CD14-positive monocyte (primary cell): ENCODE data around the gene EGF. TPM values are rescaled to one million over a fixed set of nuclear protein-coding genes. Genes with fewer than 3 reads are reported as not detected.

Source experiments
- DNase-seq, 3 donors: peaks; one replicate each; pipeline ENCODE4 v3.0.0-alpha.2; 2011 to 2022
- H2AFZ ChIP-seq: 2 replicates; pipeline ENCODE4 v1.6.0; 2012; ENCODE audit warnings: mild to moderate bottlenecking, low read depth, low read length, inconsistent platforms; ENCODE audit not compliant: insufficient read depth, poor library complexity, severe bottlenecking
- H3K27ac ChIP-seq, 2 donors: 1 replicate in 1 of 2; 2 replicates in 1 of 2; pipeline ENCODE4 v1.5.1; 2012 to 2013; ENCODE audit warnings: low read length in 2 of 2, control low read depth in 1 of 2, inconsistent platforms in 1 of 2, low read depth in 1 of 2, mild to moderate bottlenecking in 1 of 2
- H3K27me3 ChIP-seq, 2 donors: one replicate each; pipeline versions ENCODE4 v1.6.0 to v1.6.1; 2011 to 2013; ENCODE audit warnings: low read length in 2 of 2; ENCODE audit not compliant: control insufficient read depth in 2 of 2, insufficient read depth in 2 of 2
- H3K36me3 ChIP-seq, 2 donors: replicated peaks in 1 of 2; 1 replicate in 1 of 2; 2 replicates in 1 of 2; pipeline versions ENCODE4 v1.5.1 to v1.6.1; 2012 to 2013; ENCODE audit warnings: low read length in 2 of 2, control low read depth in 1 of 2, inconsistent platforms in 1 of 2, mild to moderate bottlenecking in 1 of 2; ENCODE audit not compliant: insufficient read depth in 2 of 2, control insufficient read depth in 1 of 2
- H3K4me1 ChIP-seq, 2 donors: 1 replicate in 1 of 2; 2 replicates in 1 of 2; pipeline versions ENCODE4 v1.5.1 to v1.6.1; 2012 to 2013; ENCODE audit warnings: low read length in 2 of 2, control low read depth in 1 of 2, inconsistent platforms in 1 of 2, mild to moderate bottlenecking in 1 of 2, moderate library complexity in 1 of 2; ENCODE audit not compliant: insufficient read depth in 2 of 2, control insufficient read depth in 1 of 2
- H3K4me2 ChIP-seq: replicated peaks from 2 replicates; pipeline ENCODE3; 2012; ENCODE audit warnings: low read length, moderate library complexity, mild to moderate bottlenecking; ENCODE audit not compliant: poor library complexity, severe bottlenecking; ENCODE audit errors: extremely low read depth
- H3K4me3 ChIP-seq, 3 experiments: fragments of 200-600 bp in 1 of 3; sonication (generic) in 1 of 3; replicated peaks in 1 of 3; 1 replicate in 2 of 3; 2 replicates in 1 of 3; pipeline ENCODE4 v1.5.1; 2011 to 2013; ENCODE audit warnings: low read length in 3 of 3, mild to moderate bottlenecking in 3 of 3, control low read depth in 2 of 3, low read depth in 2 of 3, inconsistent platforms in 1 of 3, moderate library complexity in 1 of 3
- H3K79me2 ChIP-seq: 2 replicates; pipeline ENCODE4 v1.6.0; 2012; ENCODE audit warnings: mild to moderate bottlenecking, control low read depth, inconsistent platforms, low read length, moderate library complexity; ENCODE audit not compliant: insufficient read depth
- H3K9ac ChIP-seq: 2 replicates; pipeline ENCODE4 v1.6.0; 2017; ENCODE audit warnings: low read length, mild to moderate bottlenecking; ENCODE audit not compliant: insufficient read depth, poor library complexity, severe bottlenecking
- H3K9me3 ChIP-seq, 2 donors: replicated peaks in 1 of 2; 1 replicate in 1 of 2; 2 replicates in 1 of 2; pipeline versions ENCODE4 v1.5.1 to v1.6.1; 2012 to 2013; ENCODE audit warnings: low read length in 2 of 2, control low read depth in 1 of 2; ENCODE audit not compliant: control insufficient read depth in 1 of 2, insufficient read depth in 1 of 2
- H4K20me1 ChIP-seq: 2 replicates; pipeline ENCODE4 v1.6.0; 2012; ENCODE audit warnings: mild to moderate bottlenecking, low read length, control low read depth, moderate library complexity; ENCODE audit not compliant: insufficient read depth
- H3K27ac Mint-ChIP-seq, 7 donors: one replicate each; pipeline ENCODE4 v1.8.0; 2020; ENCODE audit warnings: mild to moderate bottlenecking in 7 of 7, mixed read lengths in 7 of 7, moderate library complexity in 6 of 7, inconsistent platforms in 2 of 7
- H3K27me3 Mint-ChIP-seq, 3 donors: one replicate each; pipeline ENCODE4 v1.8.0; 2021 to 2022; ENCODE audit warnings: low read depth in 3 of 3, mild to moderate bottlenecking in 3 of 3, mixed read lengths in 3 of 3, moderate library complexity in 3 of 3, inconsistent platforms in 1 of 3
- H3K36me3 Mint-ChIP-seq, 2 donors: one replicate each; pipeline ENCODE4 v1.8.0; 2020; ENCODE audit warnings: mixed read lengths in 2 of 2, inconsistent platforms in 1 of 2, mild to moderate bottlenecking in 1 of 2
- H3K4me1 Mint-ChIP-seq: one replicate; pipeline ENCODE4 v1.8.0; 2020; ENCODE audit warnings: mild to moderate bottlenecking, mixed read lengths
- H3K4me3 Mint-ChIP-seq, 2 donors: one replicate each; pipeline ENCODE4 v1.8.0; 2020; ENCODE audit warnings: mild to moderate bottlenecking in 2 of 2, mixed read lengths in 2 of 2, moderate library complexity in 1 of 2
- H3K9me3 Mint-ChIP-seq, 7 donors: one replicate each; pipeline ENCODE4 v1.8.0; 2020 to 2022; ENCODE audit warnings: mixed read lengths in 7 of 7, mild to moderate bottlenecking in 6 of 7, moderate library complexity in 6 of 7, inconsistent platforms in 2 of 7
- WGBS: methylation state at CpG from one replicate; pipeline ENCODE4 v1.1.5; 2013; ENCODE audit warnings: missing lambda C conversion rate; ENCODE audit not compliant: insufficient coverage; 5-methylcytosine and 5-hydroxymethylcytosine counted together
- intact Hi-C, 2 donors: fragments of 100-400 bp; cut with micrococcal nuclease; formaldehyde crosslinking; loops; one replicate each; pipeline versions ENCODE4 v1.15.0 to v1.15.1; 2023
- polyA plus RNA-seq, 3 donors: library from polyadenylated mRNA; depleted of rRNA in 1 of 3; unstranded in 2 of 3; stranded (reverse) in 1 of 3; fragments of 300-500 nt in 2 of 3; fragments of >200 nt in 1 of 3; fragmentation: Illumina TruSeq in 2 of 3; gene quantifications; 1 replicate in 2 of 3; 2 replicates in 1 of 3; pipeline ENCODE4 v1.2.3, GENCODE V29; 2012 to 2021
- TF ChIP-seq, protein P1 (sequence below): fragments of 200-600 bp; IDR thresholded peaks from one replicate; pipeline ENCODE4 v1.8.0; 2022; ENCODE audit warnings: antibody characterized with exemption, mild to moderate bottlenecking

Gene EGF
- polyA plus RNA-seq, 3 donors, result 0.17 to 4.8 TPM; not detected in 1

DNA sequence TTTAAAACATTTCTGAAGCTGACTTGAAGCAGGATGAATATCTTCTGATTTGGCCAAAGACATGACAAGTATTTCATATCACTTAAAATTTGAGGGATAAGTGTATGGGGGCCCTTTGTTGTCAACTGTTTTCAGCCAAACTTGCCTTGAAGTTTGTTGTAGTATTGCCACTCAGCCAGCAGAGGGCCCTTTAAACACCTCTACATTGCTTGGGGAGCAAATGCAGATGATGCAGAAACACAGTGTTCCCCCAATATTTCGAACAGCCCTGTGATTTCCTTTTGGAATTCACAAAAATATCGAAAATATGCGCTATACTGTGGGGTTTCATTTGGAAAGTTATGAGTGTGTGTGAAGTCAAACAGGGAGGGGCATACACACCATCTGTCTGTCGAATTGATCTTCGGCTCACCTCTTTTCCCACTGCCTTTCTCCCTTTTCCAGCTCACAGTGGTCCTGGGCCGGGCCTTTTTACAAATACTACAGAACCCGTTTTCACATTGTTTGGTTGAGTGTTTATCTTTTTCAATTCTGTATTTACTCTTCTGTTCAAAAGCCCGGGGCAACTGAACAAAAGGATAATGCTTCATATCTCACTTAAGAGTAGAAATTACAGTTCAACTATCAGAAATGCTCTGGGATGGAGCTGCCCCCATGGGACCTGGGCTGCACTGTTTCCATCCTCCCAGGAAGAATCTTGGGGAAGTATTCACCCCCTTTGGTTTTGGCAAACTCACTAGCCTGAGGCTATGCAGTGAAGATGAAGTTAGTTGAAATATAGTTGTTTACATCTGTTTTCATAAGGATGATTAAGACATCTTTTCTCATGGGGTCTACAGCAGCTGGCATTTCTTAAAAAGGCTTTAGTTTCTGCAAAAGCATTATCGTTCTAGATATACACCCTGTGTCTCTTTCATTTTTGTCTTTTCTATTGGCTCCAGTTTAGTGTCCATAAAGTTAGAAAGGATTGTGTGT lies 137.6 kb downstream of the EGF start:
- Histone ChIP-seq H3K4me2 (no peak overlapping the region), H3K27me3 (peaks cover 48 to 52% of the 10 kb centered on the region in 2 donors), H3K36me3 (no peaks in the 10 kb centered on the region), H4K20me1 (no peaks in the 10 kb centered on the region), H3K9ac (no peak overlapping the region), H3K79me2 (no peaks in the 10 kb centered on the region), H3K4me1 (no peaks in the 10 kb centered on the region), H3K9me3 (no peaks in the 10 kb centered on the region), H2AFZ (no peak overlapping the region), H3K27ac (no peak overlapping the region), H3K4me3 (no peak overlapping the region)
- peaks cover 4 to 6% of the 10 kb centered on the region in 2 donors for H3K36me3 Mint-ChIP-seq
- intact Hi-C loops, result loop anchor here (10.0 kb wide), 2 partner anchors 145 to 155 kb away; partner anchors contain the start of gene ELOVL6 (in 1 of the 2)
- H3K27ac Mint-ChIP-seq, result no peak overlapping the region
- H3K4me1 Mint-ChIP-seq, result no peaks in the 10 kb centered on the region
- no CpG with 5 or more reads among the region's 9 CpGs for WGBS
- no peaks in the 10 kb centered on the region for H3K9me3 Mint-ChIP-seq
- H3K4me3 Mint-ChIP-seq, result peak overlapping the region in 1 of 2 donors; percentile 73
- peaks cover 28 to 57% (median 30%) of the 10 kb centered on the region in 3 donors for H3K27me3 Mint-ChIP-seq
- TF ChIP-seq, protein P1, sequence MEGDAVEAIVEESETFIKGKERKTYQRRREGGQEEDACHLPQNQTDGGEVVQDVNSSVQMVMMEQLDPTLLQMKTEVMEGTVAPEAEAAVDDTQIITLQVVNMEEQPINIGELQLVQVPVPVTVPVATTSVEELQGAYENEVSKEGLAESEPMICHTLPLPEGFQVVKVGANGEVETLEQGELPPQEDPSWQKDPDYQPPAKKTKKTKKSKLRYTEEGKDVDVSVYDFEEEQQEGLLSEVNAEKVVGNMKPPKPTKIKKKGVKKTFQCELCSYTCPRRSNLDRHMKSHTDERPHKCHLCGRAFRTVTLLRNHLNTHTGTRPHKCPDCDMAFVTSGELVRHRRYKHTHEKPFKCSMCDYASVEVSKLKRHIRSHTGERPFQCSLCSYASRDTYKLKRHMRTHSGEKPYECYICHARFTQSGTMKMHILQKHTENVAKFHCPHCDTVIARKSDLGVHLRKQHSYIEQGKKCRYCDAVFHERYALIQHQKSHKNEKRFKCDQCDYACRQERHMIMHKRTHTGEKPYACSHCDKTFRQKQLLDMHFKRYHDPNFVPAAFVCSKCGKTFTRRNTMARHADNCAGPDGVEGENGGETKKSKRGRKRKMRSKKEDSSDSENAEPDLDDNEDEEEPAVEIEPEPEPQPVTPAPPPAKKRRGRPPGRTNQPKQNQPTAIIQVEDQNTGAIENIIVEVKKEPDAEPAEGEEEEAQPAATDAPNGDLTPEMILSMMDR, result peak; percentile 86
- DNase-seq, result peak; percentile 17 to 51 (median 44)

DNA sequence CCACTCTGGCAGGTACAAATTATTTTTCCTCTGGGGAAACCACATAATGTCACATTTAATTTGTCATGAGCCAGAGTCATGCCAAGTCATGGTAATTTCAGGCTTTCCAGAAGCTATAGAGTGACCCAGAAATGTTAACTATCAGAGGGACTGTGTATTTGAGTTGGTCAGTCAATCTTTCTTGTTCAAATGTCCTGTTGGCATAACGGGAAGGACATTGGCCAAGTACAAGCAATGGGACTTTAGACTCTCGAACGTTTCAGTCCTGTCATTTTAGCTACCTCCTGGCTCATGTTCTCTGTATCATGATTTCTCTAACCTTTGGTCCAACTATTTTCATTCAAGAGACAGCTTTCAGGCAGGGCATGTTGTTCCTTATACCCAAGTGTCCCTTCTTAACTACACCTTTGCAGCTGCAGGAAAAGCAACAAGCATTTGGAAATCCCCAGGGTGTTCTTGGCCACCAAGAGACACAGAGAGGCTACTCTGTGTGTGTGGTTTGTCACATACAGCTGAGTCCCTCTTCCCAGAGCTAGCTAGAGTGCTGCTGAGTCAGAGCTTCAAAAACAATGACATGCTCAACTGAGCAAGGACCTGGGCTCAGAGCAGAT lies 142.6 kb downstream of the EGF start:
- H3K4me1 ChIP-seq, result peaks cover 13% of the 10 kb centered on the region in 2 donors
- no peak overlapping the region for H3K4me3 ChIP-seq
- Mint-ChIP-seq H3K27ac (no peak overlapping the region), H3K27me3 (peaks cover 15 to 64% (median 17%) of the 10 kb centered on the region in 3 donors), H3K36me3 (peaks cover 4 to 6% of the 10 kb centered on the region in 2 donors), H3K4me3 (peak overlapping the region in 1 of 2 donors; percentile 44), H3K4me1 (peaks cover 12% of the 10 kb centered on the region), H3K9me3 (no peaks in the 10 kb centered on the region)
- intact Hi-C loops, result loop anchor here (10.0 kb wide), 2 partner anchors 140 to 150 kb away; partner anchors contain the start of gene ELOVL6 (in 1 of the 2)
- 44% methylated on average over 3 of the region's 3 CpGs for WGBS
- no peak overlapping the region for H3K27ac ChIP-seq
- TF ChIP-seq, protein P1, result no peak
- no peaks in the 10 kb centered on the region for H3K36me3 ChIP-seq
- H3K79me2 ChIP-seq, result no peaks in the 10 kb centered on the region
- H3K4me2 ChIP-seq, result no peak overlapping the region
- H2AFZ ChIP-seq, result no peak overlapping the region
- no peak for DNase-seq
- H3K9me3 ChIP-seq, result no peaks in the 10 kb centered on the region
- peaks cover 39 to 55% of the 10 kb centered on the region in 2 donors for H3K27me3 ChIP-seq
- no peaks in the 10 kb centered on the region for H4K20me1 ChIP-seq
- no peak overlapping the region for H3K9ac ChIP-seq
